H1 (cell line): ENCODE measurements around the gene CAPZB. TPM values are rescaled to one million over a fixed set of nuclear protein-coding genes. Genes with fewer than 3 reads are reported as not detected.

Experiments used
- CTCF ChIA-PET: fragments of 300-600 bp; sonication (Branson Sonifier 250); formaldehyde crosslinking; loops from one replicate; lab custom pipeline; 2021; ENCODE audit not compliant: partially characterized antibody; lab: Charles Lee
- POLR2A ChIA-PET: fragments of 300-600 bp; sonication (Branson Sonifier 250); formaldehyde crosslinking; loops from one replicate; lab custom pipeline; 2021; ENCODE audit warnings: inconsistent platforms; ENCODE audit not compliant: partially characterized antibody; lab: Charles Lee
- DNase-seq, 2 experiments: peaks; one replicate each; pipeline versions ENCODE4 v3.0.0 to v3.0.0-alpha.2; 2010 to 2022; ENCODE audit warnings: low spot score in 2 of 2, low read depth in 1 of 2, mixed read lengths in 1 of 2
- FAIRE-seq: peaks from 2 replicates; lab custom pipeline; 2011; peaks lifted over from hg19 to GRCh38; lab: Jason Lieb, UNC
- H2AFZ ChIP-seq: 2 replicates; pipeline ENCODE4 v1.8.1; 2012; ENCODE audit warnings: low read length, inconsistent platforms
- H2AK5ac ChIP-seq: 2 replicates; pipeline ENCODE4 v1.6.1; 2013; ENCODE audit warnings: low read depth, low read length
- H2BK120ac ChIP-seq: replicated peaks from 2 replicates; pipeline ENCODE3; 2013; ENCODE audit warnings: low read depth, low read length, inconsistent platforms
- H2BK12ac ChIP-seq: 2 replicates; pipeline ENCODE4 v1.6.1; 2013; ENCODE audit warnings: low read depth, low read length
- H2BK15ac ChIP-seq: 2 replicates; pipeline ENCODE4 v1.6.1; 2013; ENCODE audit warnings: low read length
- H2BK20ac ChIP-seq: 2 replicates; pipeline ENCODE4 v1.6.1; 2013; ENCODE audit warnings: low read length
- H2BK5ac ChIP-seq: 2 replicates; pipeline ENCODE4 v1.6.1; 2013; ENCODE audit warnings: low read depth, low read length
- H3K14ac ChIP-seq: 2 replicates; pipeline ENCODE4 v1.6.1; 2013; ENCODE audit warnings: inconsistent platforms; ENCODE audit not compliant: insufficient read length
- H3K18ac ChIP-seq: 2 replicates; pipeline ENCODE4 v1.6.1; 2013; ENCODE audit warnings: low read length; ENCODE audit errors: extremely low read depth
- H3K23ac ChIP-seq: 2 replicates; pipeline ENCODE4 v1.6.1; 2013; ENCODE audit warnings: inconsistent platforms; ENCODE audit not compliant: insufficient read length
- H3K23me2 ChIP-seq: 2 replicates; pipeline ENCODE4 v1.6.1; 2013; ENCODE audit warnings: low read depth, low read length
- H3K27ac ChIP-seq: 2 replicates; pipeline ENCODE4 v1.6.1; 2011; ENCODE audit warnings: low read depth, low read length, inconsistent platforms
- H3K27me3 ChIP-seq, 4 experiments: replicated peaks in 1 of 4; 1 replicate in 1 of 4; 2 replicates in 3 of 4; pipeline versions ENCODE4 v1.6.1 to v1.8.1; 2011 to 2013; ENCODE audit warnings: low read length in 3 of 4, mild to moderate bottlenecking in 3 of 4, inconsistent platforms in 2 of 4, mixed read lengths in 2 of 4, moderate library complexity in 1 of 4; ENCODE audit not compliant: control insufficient read depth in 3 of 4, insufficient read depth in 3 of 4; ENCODE audit errors: extremely low read depth in 1 of 4
- H3K36me3 ChIP-seq, 4 experiments: 2 replicates each; pipeline versions ENCODE4 v1.6.1 to v1.8.1; 2011 to 2013; ENCODE audit warnings: mild to moderate bottlenecking in 4 of 4, low read length in 3 of 4, moderate library complexity in 2 of 4, control low read depth in 1 of 4, inconsistent platforms in 1 of 4; ENCODE audit not compliant: insufficient read depth in 4 of 4, control insufficient read depth in 2 of 4
- H3K4ac ChIP-seq: replicated peaks from 2 replicates; pipeline ENCODE3; 2013; ENCODE audit warnings: low read length, low read depth, mixed read lengths, inconsistent platforms; ENCODE audit not compliant: insufficient read length
- H3K4me1 ChIP-seq, 4 experiments: replicated peaks in 1 of 4; 1 replicate in 1 of 4; 2 replicates in 3 of 4; pipeline versions ENCODE4 v1.6.1 to v1.8.1; 2011 to 2013; ENCODE audit warnings: low read length in 3 of 4, inconsistent platforms in 2 of 4, mixed read lengths in 1 of 4; ENCODE audit not compliant: insufficient read depth in 4 of 4, control insufficient read depth in 3 of 4
- H3K4me2 ChIP-seq, 2 experiments: 2 replicates each; pipeline versions ENCODE4 v1.6.1 to v1.8.1; 2011 to 2013; ENCODE audit warnings: low read depth in 2 of 2, low read length in 2 of 2, control low read depth in 1 of 2, inconsistent platforms in 1 of 2, mild to moderate bottlenecking in 1 of 2; ENCODE audit not compliant: insufficient read depth in 1 of 2
- H3K4me3 ChIP-seq, 4 experiments: fragments of 200-600, 300-600 bp in 1 of 4; sonication (generic), shearing (Covaris generic), sonication (Bioruptor Twin) in 1 of 4; 2 replicates each; pipeline versions ENCODE4 v1.5.1 to v1.8.1; 2011 to 2016; ENCODE audit warnings: low read length in 4 of 4, low read depth in 3 of 4, control low read depth in 2 of 4, inconsistent platforms in 2 of 4, mild to moderate bottlenecking in 2 of 4, mixed read lengths in 1 of 4, moderate library complexity in 1 of 4; ENCODE audit not compliant: insufficient read depth in 2 of 4; ENCODE audit errors: extremely low read depth in 1 of 4
- H3K56ac ChIP-seq: replicated peaks from 2 replicates; pipeline ENCODE3; 2013; ENCODE audit warnings: low read depth, mild to moderate bottlenecking, mixed read lengths, low read length, inconsistent platforms; ENCODE audit not compliant: insufficient read length
- H3K79me1 ChIP-seq: 2 replicates; pipeline ENCODE4 v1.6.1; 2013; ENCODE audit warnings: low read depth, low read length, control low read depth
- H3K79me2 ChIP-seq, 2 experiments: 2 replicates each; pipeline versions ENCODE4 v1.6.1 to v1.8.1; 2012 to 2013; ENCODE audit warnings: low read length in 2 of 2, mild to moderate bottlenecking in 2 of 2, inconsistent platforms in 1 of 2; ENCODE audit not compliant: insufficient read depth in 2 of 2, control insufficient read depth in 1 of 2
- H3K9ac ChIP-seq, 4 experiments: replicated peaks in 1 of 4; 1 replicate in 1 of 4; 2 replicates in 3 of 4; pipeline versions ENCODE4 v1.6.1 to v1.8.1; 2011 to 2013; ENCODE audit warnings: low read depth in 3 of 4, low read length in 3 of 4, control low read depth in 2 of 4, mild to moderate bottlenecking in 2 of 4, moderate library complexity in 2 of 4, inconsistent platforms in 1 of 4; ENCODE audit errors: extremely low read depth in 1 of 4
- H3K9me3 ChIP-seq, 2 experiments: 2 replicates each; pipeline versions ENCODE4 v1.6.1 to v1.8.1; 2012 to 2013; ENCODE audit warnings: mild to moderate bottlenecking in 2 of 2, moderate library complexity in 2 of 2, control low read depth in 1 of 2, inconsistent platforms in 1 of 2, low read depth in 1 of 2, low read length in 1 of 2, mixed read lengths in 1 of 2; ENCODE audit not compliant: insufficient read depth in 2 of 2
- H4K20me1 ChIP-seq, 2 experiments: replicated peaks in 1 of 2; 2 replicates each; pipeline versions ENCODE3 to v1.8.1; 2011 to 2013; ENCODE audit warnings: inconsistent platforms in 2 of 2, low read length in 2 of 2, mild to moderate bottlenecking in 1 of 2; ENCODE audit not compliant: insufficient read depth in 2 of 2, control insufficient read depth in 1 of 2
- H4K5ac ChIP-seq: 2 replicates; pipeline ENCODE4 v1.6.1; 2013; ENCODE audit warnings: low read length, low read depth, mixed read lengths, inconsistent platforms; ENCODE audit not compliant: insufficient read length
- H4K8ac ChIP-seq: 2 replicates; pipeline ENCODE4 v1.8.0; 2013; ENCODE audit warnings: mild to moderate bottlenecking, moderate library complexity, low read length, inconsistent platforms; ENCODE audit not compliant: insufficient read depth; ENCODE audit errors: extremely low read depth
- H4K91ac ChIP-seq: replicated peaks from 2 replicates; pipeline ENCODE3; 2013; ENCODE audit warnings: low read length, mixed read lengths, inconsistent platforms; ENCODE audit not compliant: insufficient read length
- EP300 ChIP-seq, 2 experiments: IDR thresholded peaks; 1 replicate in 1 of 2; 2 replicates in 1 of 2; pipeline ENCODE4 v1.6.1; 2011 to 2012; ENCODE audit warnings: low read depth in 2 of 2, low read length in 2 of 2, mild to moderate bottlenecking in 2 of 2, borderline replicate concordance in 1 of 2, inconsistent platforms in 1 of 2, moderate library complexity in 1 of 2
- RAD21 ChIP-seq, 2 experiments: IDR thresholded peaks in 1 of 2; conservative IDR thresholded peaks in 1 of 2; 2 replicates each; pipeline ENCODE4 v1.6.1; 2011; ENCODE audit warnings: low read depth in 2 of 2, low read length in 2 of 2, improper control_type of control experiment in 1 of 2, inconsistent platforms in 1 of 2, mild to moderate bottlenecking in 1 of 2, moderate library complexity in 1 of 2
- RNF2 ChIP-seq: fragments of 200-900, 300-1000 bp; sonication (generic); IDR thresholded peaks from 2 replicates; pipeline ENCODE4 v1.7.1; 2016; ENCODE audit warnings: borderline replicate concordance, low read depth, mild to moderate bottlenecking, antibody characterized with exemption, low read length; ENCODE audit not compliant: poor library complexity, severe bottlenecking; ENCODE audit errors: missing control alignments
- WGBS, 2 experiments: shearing (Covaris generic) in 1 of 2; methylation state at CpG; one replicate each; pipeline versions ENCODE4 v1.1.6 to v1.1.7; 2013 to 2015; ENCODE audit warnings: low lambda C conversion rate in 2 of 2, mixed read lengths in 2 of 2, inconsistent platforms in 1 of 2, low coverage in 1 of 2, missing lambda C conversion rate in 1 of 2; ENCODE audit not compliant: insufficient replicate concordance in 2 of 2, insufficient coverage in 1 of 2, insufficient read length in 1 of 2; ENCODE audit errors: extremely low coverage in 1 of 2, missing lambda C conversion rate in 1 of 2; 5-methylcytosine and 5-hydroxymethylcytosine counted together
- polyA plus RNA-seq, 7 experiments: library from polyadenylated mRNA; depleted of rRNA in 3 of 7; stranded (reverse) in 5 of 7; unstranded in 2 of 7; fragments of >200 nt in 5 of 7; fragments of 200-250 nt in 2 of 7; gene quantifications; 1 replicate in 5 of 7; 2 replicates in 1 of 7; 4 replicates in 1 of 7; pipeline versions ENCODE4 v1.2.1 to v1.2.3, GENCODE V29; 2011 to 2013; ENCODE audit warnings: missing spikeins in 2 of 7, mixed read lengths in 2 of 7
- total RNA-seq: library from RNA; stranded (reverse); fragmentation: NEBNext Ultra II Directional; extraction: Animal tissue kit (Norgen Biotek cat#: 25700); gene quantifications from 2 replicates; pipeline ENCODE4 v1.2.1, GENCODE V29; 2021

CAPZB gene
- total and polyA plus RNA-seq, 2 of the 8 experiments (the other 6 are each of a cell fraction or from before 2014, with no cell fraction given) = 162 to 371 TPM

DNA sequence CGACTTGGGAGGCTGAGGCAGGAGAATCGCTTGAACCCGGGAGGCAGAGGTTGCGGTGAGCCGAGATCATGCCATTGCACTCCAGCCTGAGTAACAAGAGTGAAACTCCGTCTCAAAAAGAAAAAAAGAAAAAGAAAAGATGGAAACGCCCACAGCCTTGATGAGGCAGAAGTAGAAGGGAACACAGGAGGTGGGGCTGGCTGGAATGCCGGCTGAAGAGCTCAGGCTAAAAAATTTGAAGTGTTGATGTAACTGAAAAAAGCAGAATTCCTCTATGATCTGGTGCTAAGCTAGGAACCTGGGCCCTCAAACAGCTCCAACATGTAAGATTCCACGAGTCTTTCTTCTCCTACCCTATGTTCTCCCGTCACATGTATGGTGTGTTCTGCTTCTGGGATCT, 119.6 kb downstream of the CAPZB start:
- peaks cover 0 to 2% (median 0%) of the 10 kb centered on the region in 4 experiments; a peak in 1 of 7 replicates for H3K4me1 ChIP-seq
- no peak overlapping the region for H2BK15ac ChIP-seq
- H3K23ac ChIP-seq = no peak overlapping the region
- 90% methylated on average over 10 of the region's 10 CpGs; no CpG with 5 or more reads in 1 of the 2 experiments for WGBS, 2 experiments
- CTCF ChIA-PET = interaction anchor here (1.2 to 8.1 kb wide), 6 partner anchors 9 to 128 kb away, joined by 3 to 56 read pairs (median 6); no protein-coding TSS in a partner anchor
- no peaks in the 10 kb centered on the region for H3K36me3 ChIP-seq
- no peak overlapping the region for H3K18ac ChIP-seq
- H2BK120ac ChIP-seq = no peak overlapping the region
- H4K8ac ChIP-seq = no peak overlapping the region
- H3K4me3 ChIP-seq = no peak overlapping the region
- no peak overlapping the region for H2BK5ac ChIP-seq
- H2BK20ac ChIP-seq = no peak overlapping the region
- FAIRE-seq (no peak), DNase-seq (no peak)
- H3K79me1 ChIP-seq = peaks cover 13% of the 10 kb centered on the region
- H3K9me3 ChIP-seq = no peaks in the 10 kb centered on the region
- H3K9ac ChIP-seq = no peak overlapping the region
- no peak overlapping the region for H4K91ac ChIP-seq
- H3K27me3 ChIP-seq = no peaks in the 10 kb centered on the region
- H2AFZ ChIP-seq = no peak overlapping the region
- no peak overlapping the region for H2AK5ac ChIP-seq
- H3K14ac ChIP-seq = no peak overlapping the region
- H3K4ac ChIP-seq = no peak overlapping the region
- H2BK12ac ChIP-seq = no peak overlapping the region
- H4K20me1 ChIP-seq = peaks cover 10 to 13% of the 10 kb centered on the region in 2 experiments
- H3K56ac ChIP-seq = no peak overlapping the region
- no peak overlapping the region for H4K5ac ChIP-seq
- no peak overlapping the region for H3K27ac ChIP-seq
- H3K79me2 ChIP-seq = peaks cover 0 to 18% of the 10 kb centered on the region in 2 experiments; a peak in 1 of 4 replicates
- no peak for TF ChIP-seq RNF2
- TF ChIP-seq EP300 (IDR thresholded peaks at IDR 0.05; ENCODE audit: borderline replicate concordance in 1 of 2, low read depth in 2 of 2, low read length in 2 of 2) = no peak
- no peak for TF ChIP-seq RAD21 (IDR thresholded peaks at IDR 0.05 in 1 of 2, conservative IDR thresholded peaks at IDR 0.05 in 1 of 2; ENCODE audit: low read depth in 2 of 2, low read length in 2 of 2)
- POLR2A ChIA-PET = no interaction called here
- H3K23me2 ChIP-seq = no peaks in the 10 kb centered on the region
- H3K4me2 ChIP-seq = no peak overlapping the region
